ENCODE data around the gene MLYCD. TPM values are rescaled to one million over a fixed set of nuclear protein-coding genes. Genes with fewer than 3 reads are reported as not detected.

MLYCD gene
- 5.1 and 5.6 TPM in 2 replicates for total RNA-seq

GRCh38 chr16:83898463-83899271, at the start of gene MLYCD:
Gene MLYCD (plus strand): TSS chr16:83899115. CDS start chr16:83899145, 30 bp downstream.
- TF ChIP-seq CTCF (IDR thresholded peaks at IDR 0.05; ENCODE audit: extremely low read depth, low read depth, low read length) = no peak
- Histone ChIP-seq H3K27me3 (ENCODE audit: insufficient read depth, low read length) (no peaks in the 10 kb centered on the region), H3K9me3 (ENCODE audit: low read depth, low read length) (no peaks in the 10 kb centered on the region), H3K27ac (ENCODE audit: low read depth, low read length) (peak within 1 kb of the TSS; percentile 47), H3K36me3 (ENCODE audit: insufficient read depth, low read length) (no peaks in the 10 kb centered on the region), H3K4me2 (ENCODE audit: insufficient read depth, low read length) (peak within 1 kb of the TSS; percentile 90), H3K4me1 (ENCODE audit: insufficient read depth, low read length) (peaks cover 24% of the 10 kb centered on the region), H3K79me2 (ENCODE audit: insufficient read depth, low read length) (peaks cover 25% of the 10 kb centered on the region), H2AFZ (ENCODE audit: low read length) (peak within 1 kb of the TSS; percentile 82), H4K20me1 (ENCODE audit: insufficient read depth, low read length) (peaks cover 16% of the 10 kb centered on the region), H3K4me3 (ENCODE audit: insufficient read depth, low read length) (peak within 1 kb of the TSS; percentile 83)
- peak; percentile 99 for DNase-seq (ENCODE audit: insufficient read length, low spot score, missing footprints)

GRCh38 chr16:83849421-83849820, 49.5 kb upstream of the MLYCD start:
- Histone ChIP-seq H3K4me3 (ENCODE audit: insufficient read depth, low read length) (no peak overlapping the region), H3K27ac (ENCODE audit: low read depth, low read length) (no peak overlapping the region), H3K27me3 (ENCODE audit: insufficient read depth, low read length) (peaks cover 5% of the 10 kb centered on the region), H2AFZ (ENCODE audit: low read length) (no peak overlapping the region), H4K20me1 (ENCODE audit: insufficient read depth, low read length) (no peaks in the 10 kb centered on the region), H3K36me3 (ENCODE audit: insufficient read depth, low read length) (no peaks in the 10 kb centered on the region), H3K4me1 (ENCODE audit: insufficient read depth, low read length) (no peaks in the 10 kb centered on the region), H3K9me3 (ENCODE audit: low read depth, low read length) (no peaks in the 10 kb centered on the region), H3K4me2 (ENCODE audit: insufficient read depth, low read length) (no peak overlapping the region), H3K79me2 (ENCODE audit: insufficient read depth, low read length) (no peaks in the 10 kb centered on the region)
- DNase-seq (ENCODE audit: insufficient read length, low spot score, missing footprints) = no peak
- no peak for TF ChIP-seq CTCF (IDR thresholded peaks at IDR 0.05; ENCODE audit: extremely low read depth, low read depth, low read length)

- Histone ChIP-seq H3K27me3 (ENCODE audit: insufficient read depth, low read length) (peaks cover 7% of the 10 kb centered on the region), H3K4me2 (ENCODE audit: insufficient read depth, low read length) (no peak overlapping the region), H3K36me3 (ENCODE audit: insufficient read depth, low read length) (no peaks in the 10 kb centered on the region), H2AFZ (ENCODE audit: low read length) (no peak overlapping the region), H3K4me3 (ENCODE audit: insufficient read depth, low read length) (no peak overlapping the region), H3K79me2 (ENCODE audit: insufficient read depth, low read length) (no peaks in the 10 kb centered on the region), H3K27ac (ENCODE audit: low read depth, low read length) (no peak overlapping the region), H3K9me3 (ENCODE audit: low read depth, low read length) (no peaks in the 10 kb centered on the region), H3K4me1 (ENCODE audit: insufficient read depth, low read length) (no peaks in the 10 kb centered on the region), H4K20me1 (ENCODE audit: insufficient read depth, low read length) (no peaks in the 10 kb centered on the region)
- DNase-seq (ENCODE audit: insufficient read length, low spot score, missing footprints) = no peak
- TF ChIP-seq CTCF (IDR thresholded peaks at IDR 0.05; ENCODE audit: extremely low read depth, low read depth, low read length) = no peak
Measured at GRCh38 chr16:83850947-83851346, 48.0 kb upstream of the MLYCD start.

- Histone ChIP-seq H3K27ac (ENCODE audit: low read depth, low read length) (no peak overlapping the region), H3K4me1 (ENCODE audit: insufficient read depth, low read length) (no peaks in the 10 kb centered on the region), H3K36me3 (ENCODE audit: insufficient read depth, low read length) (no peaks in the 10 kb centered on the region), H2AFZ (ENCODE audit: low read length) (no peak overlapping the region), H4K20me1 (ENCODE audit: insufficient read depth, low read length) (no peaks in the 10 kb centered on the region), H3K4me3 (ENCODE audit: insufficient read depth, low read length) (no peak overlapping the region), H3K27me3 (ENCODE audit: insufficient read depth, low read length) (peaks cover 9% of the 10 kb centered on the region), H3K79me2 (ENCODE audit: insufficient read depth, low read length) (no peaks in the 10 kb centered on the region), H3K4me2 (ENCODE audit: insufficient read depth, low read length) (no peak overlapping the region), H3K9me3 (ENCODE audit: low read depth, low read length) (no peaks in the 10 kb centered on the region)
- TF ChIP-seq CTCF (IDR thresholded peaks at IDR 0.05; ENCODE audit: extremely low read depth, low read depth, low read length) = no peak
- no peak for DNase-seq (ENCODE audit: insufficient read length, low spot score, missing footprints)
Measured at GRCh38 chr16:83851473-83851872, 47.4 kb upstream of the MLYCD start.
